ENCODE data around the gene IGFBPL1. TPM values are rescaled to one million over a fixed set of nuclear protein-coding genes. Genes with fewer than 3 reads are reported as not detected.

The IGFBPL1 gene
- total and polyA plus RNA-seq, 2 experiments from 2014 or later: 2.0 to 24.2 TPM

DNA sequence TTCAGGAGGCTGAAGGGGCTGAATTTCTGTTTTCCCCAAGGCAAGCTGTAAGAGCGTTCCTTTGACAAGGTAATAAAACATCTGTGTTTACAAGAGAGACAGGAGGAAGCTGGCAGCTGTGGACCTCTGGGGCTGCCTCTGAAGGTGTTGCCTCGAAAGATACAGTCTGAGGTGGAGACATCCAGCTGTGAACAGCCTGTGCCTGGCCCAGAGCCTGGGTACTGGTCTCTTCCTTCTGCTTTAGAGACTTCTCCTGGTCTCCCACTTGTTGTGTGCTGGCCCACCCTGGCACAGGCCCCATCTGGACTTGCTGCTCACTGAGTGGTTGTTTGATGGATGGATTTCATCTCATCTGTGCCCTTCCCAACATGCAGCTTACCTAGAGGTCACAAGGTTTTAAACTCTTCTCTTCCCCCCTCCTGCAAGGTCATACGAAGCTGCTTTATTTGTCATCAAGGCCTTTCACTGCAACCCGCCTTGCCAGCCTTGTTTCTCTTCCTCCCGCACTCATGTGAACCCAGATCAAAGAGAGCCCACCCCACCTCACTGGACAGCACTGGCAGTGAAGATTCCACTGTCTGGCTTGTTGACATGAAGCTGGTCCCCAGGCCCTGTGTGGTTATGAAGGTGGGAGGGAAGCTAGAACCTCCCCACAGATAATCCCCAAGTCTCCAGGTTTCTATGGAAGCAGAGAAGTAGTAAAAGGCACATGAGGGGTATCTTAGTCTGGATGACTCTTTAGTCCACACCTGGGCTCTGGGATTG, 66.7 kb downstream of the IGFBPL1 start:
- Histone ChIP-seq H3K9me3 (ENCODE audit: low read depth) (no peaks in the 10 kb centered on the region), H3K27me3 (no peaks in the 10 kb centered on the region), H3K4me1 (ENCODE audit: low read depth) (peaks cover 9% of the 10 kb centered on the region), H3K36me3 (no peaks in the 10 kb centered on the region), H3K4me3 (no peak overlapping the region), H3K27ac (no peak overlapping the region)
- no peak for TF ChIP-seq CTCF (IDR thresholded peaks at IDR 0.05; ENCODE audit: low read depth, low read length)
- no peak for DNase-seq (ENCODE audit: low read depth in 1 of 2, low spot score in 1 of 2)

DNA sequence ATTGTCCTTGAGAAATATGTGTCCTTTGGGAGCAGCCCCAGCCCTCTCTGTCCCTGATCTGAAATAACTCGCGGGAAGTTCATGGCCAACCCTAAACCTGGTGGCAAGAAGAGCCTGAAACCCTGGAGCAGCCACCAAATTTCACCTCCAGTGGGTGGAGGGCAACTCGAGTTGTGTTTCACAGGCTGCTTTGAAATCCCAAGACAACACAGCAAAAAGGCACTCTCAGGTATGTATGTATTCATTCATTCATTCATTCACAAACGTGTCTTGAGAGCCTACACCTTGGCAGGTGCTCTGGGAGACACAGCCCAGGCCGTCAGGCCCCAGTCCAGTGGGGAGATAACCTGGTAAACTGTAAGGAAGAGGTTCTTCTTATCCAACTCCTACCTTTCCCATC, 67.4 kb downstream of the IGFBPL1 start:
- no peak overlapping the region for H3K27ac ChIP-seq
- no peaks in the 10 kb centered on the region for H3K9me3 ChIP-seq (ENCODE audit: low read depth)
- H3K27me3 ChIP-seq: no peaks in the 10 kb centered on the region
- no peak overlapping the region for H3K4me3 ChIP-seq
- DNase-seq (ENCODE audit: low read depth in 1 of 2, low spot score in 1 of 2): no peak
- no peaks in the 10 kb centered on the region for H3K36me3 ChIP-seq
- peaks cover 11% of the 10 kb centered on the region for H3K4me1 ChIP-seq (ENCODE audit: low read depth)
- no peak for TF ChIP-seq CTCF (IDR thresholded peaks at IDR 0.05; ENCODE audit: low read depth, low read length)

Other genes with a start within 250 kb of the IGFBPL1 start
- gene ALDH1B1, start 31.8 kb downstream of the IGFBPL1 start, total RNA-seq: 24.7 and 31.7 TPM in 2 replicates
- gene ALDH1B1, start 31.8 kb downstream of the IGFBPL1 start, polyA plus RNA-seq: 34.7 and 51.6 TPM in 2 replicates
- 0.88 and 3.7 TPM in 2 replicates for gene ANKRD18A, start 196.1 kb upstream of the IGFBPL1 start, total RNA-seq
- 5.0 and 10.3 TPM in 2 replicates for gene ANKRD18A, start 196.1 kb upstream of the IGFBPL1 start, polyA plus RNA-seq

Measured in cardiac muscle cell (in vitro differentiated cells and primary cell).